HCT116 (cell line): ENCODE data around the gene PRPF40B.

Experiments used
- CEBPB ChIP-seq: IDR thresholded peaks from 2 replicates; pipeline ENCODE4 v1.6.1; 2012; ENCODE audit warnings: low read depth
- ELF1 ChIP-seq: IDR thresholded peaks from 2 replicates; pipeline ENCODE4 v1.6.1; 2012; ENCODE audit warnings: low read depth, borderline replicate concordance
- EZH2 ChIP-seq: fragments of 200-600 bp; sonication (generic); IDR thresholded peaks from 2 replicates; pipeline ENCODE4 v1.6.1; 2017; ENCODE audit warnings: antibody characterized with exemption, mixed run types
- EZH2phosphoT487 ChIP-seq: fragments of 200-600 bp; IDR thresholded peaks from 2 replicates; pipeline ENCODE4 v1.6.1; 2018; ENCODE audit warnings: antibody characterized with exemption, borderline replicate concordance
- POLR2A ChIP-seq: IDR thresholded peaks from 2 replicates; pipeline ENCODE4 v1.7.0; 2011; ENCODE audit warnings: borderline replicate concordance; ENCODE audit not compliant: insufficient read depth, insufficient read length; ENCODE audit errors: extremely low read depth
- POLR2AphosphoS5 ChIP-seq: IDR thresholded peaks from 2 replicates; pipeline ENCODE4 v1.6.1; 2011; ENCODE audit warnings: mild to moderate bottlenecking, low read depth, low read length, moderate library complexity
- REST ChIP-seq: IDR thresholded peaks from 2 replicates; pipeline ENCODE4 v1.6.1; 2012; ENCODE audit warnings: low read depth
- SRF ChIP-seq: IDR thresholded peaks from 2 replicates; pipeline ENCODE4 v1.6.1; 2012; ENCODE audit warnings: low read depth
- TCF7L2 ChIP-seq: IDR thresholded peaks from 2 replicates; pipeline ENCODE4 v1.7.0; 2011; ENCODE audit warnings: borderline replicate concordance, inconsistent platforms; ENCODE audit not compliant: insufficient read depth, insufficient read length; ENCODE audit errors: extremely low read depth
- YY1 ChIP-seq: IDR thresholded peaks from 2 replicates; pipeline ENCODE4 v1.6.1; 2011; ENCODE audit warnings: low read length, low read depth, moderate library complexity, mild to moderate bottlenecking; ENCODE audit not compliant: insufficient replicate concordance; ENCODE audit errors: extremely low read depth
- ZFX ChIP-seq: fragments of 450-650 bp; IDR thresholded peaks from 2 replicates; pipeline ENCODE4 v1.6.1; 2017
- TF ChIP-seq, protein P1 (sequence below), 3 experiments: fragments of 200-600 bp in 1 of 3; sonication (generic) in 1 of 3; IDR thresholded peaks in 2 of 3; conservative IDR thresholded peaks in 1 of 3; 2 replicates each; pipeline ENCODE4 v1.5.1; 2012 to 2017; ENCODE audit warnings: low read depth in 2 of 3, low read length in 2 of 3, antibody characterized with exemption in 1 of 3, borderline replicate concordance in 1 of 3, control low read depth in 1 of 3, mild to moderate bottlenecking in 1 of 3, mixed read lengths in 1 of 3, mixed run types in 1 of 3, moderate library complexity in 1 of 3; ENCODE audit not compliant: insufficient read depth in 1 of 3
- TF ChIP-seq, protein P2 (sequence below): IDR thresholded peaks from 2 replicates; pipeline ENCODE4 v1.6.1; 2012
- TF ChIP-seq, protein P3 (sequence below): IDR thresholded peaks from 2 replicates; pipeline ENCODE4 v1.6.1; 2012

DNA sequence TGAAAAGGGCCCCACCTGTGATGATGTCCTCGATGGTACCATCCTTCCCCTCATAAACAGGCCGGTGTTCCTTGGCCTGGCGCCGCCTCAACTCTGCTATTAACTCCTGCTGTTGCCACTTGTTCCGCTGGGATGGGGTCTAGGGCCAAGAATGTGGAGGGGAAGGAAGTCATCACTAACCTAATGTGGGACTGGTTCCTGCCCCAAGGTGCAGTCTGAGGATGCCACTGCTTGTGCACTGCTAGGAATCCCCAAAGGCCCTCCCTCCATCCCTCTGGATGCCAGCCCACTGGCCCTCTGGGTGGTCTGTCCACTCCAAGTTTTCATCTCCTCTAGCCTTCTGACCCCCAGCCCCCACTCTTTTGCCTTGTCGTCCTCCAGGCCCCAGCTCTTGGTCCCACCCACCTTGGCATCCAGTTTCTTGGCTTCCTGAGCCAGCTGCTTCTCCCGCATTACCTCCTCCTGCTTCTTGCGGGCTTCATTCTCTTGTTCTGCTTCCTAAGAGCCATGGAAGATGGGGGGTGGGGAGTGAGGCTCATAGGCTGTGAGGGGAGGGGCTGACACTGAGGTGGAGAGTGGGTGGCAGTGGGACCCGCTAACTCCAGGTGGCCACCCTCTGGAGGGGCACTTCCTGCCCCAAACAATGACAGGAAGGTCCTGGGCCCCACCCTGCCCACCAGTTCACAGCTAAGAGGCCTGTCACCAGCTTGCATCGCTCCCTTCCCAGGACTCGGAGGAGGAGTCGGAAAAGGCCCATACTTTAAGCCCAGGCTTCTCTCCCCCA lies 23.7 kb downstream of the PRPF40B start:
- TF ChIP-seq, protein P1, sequence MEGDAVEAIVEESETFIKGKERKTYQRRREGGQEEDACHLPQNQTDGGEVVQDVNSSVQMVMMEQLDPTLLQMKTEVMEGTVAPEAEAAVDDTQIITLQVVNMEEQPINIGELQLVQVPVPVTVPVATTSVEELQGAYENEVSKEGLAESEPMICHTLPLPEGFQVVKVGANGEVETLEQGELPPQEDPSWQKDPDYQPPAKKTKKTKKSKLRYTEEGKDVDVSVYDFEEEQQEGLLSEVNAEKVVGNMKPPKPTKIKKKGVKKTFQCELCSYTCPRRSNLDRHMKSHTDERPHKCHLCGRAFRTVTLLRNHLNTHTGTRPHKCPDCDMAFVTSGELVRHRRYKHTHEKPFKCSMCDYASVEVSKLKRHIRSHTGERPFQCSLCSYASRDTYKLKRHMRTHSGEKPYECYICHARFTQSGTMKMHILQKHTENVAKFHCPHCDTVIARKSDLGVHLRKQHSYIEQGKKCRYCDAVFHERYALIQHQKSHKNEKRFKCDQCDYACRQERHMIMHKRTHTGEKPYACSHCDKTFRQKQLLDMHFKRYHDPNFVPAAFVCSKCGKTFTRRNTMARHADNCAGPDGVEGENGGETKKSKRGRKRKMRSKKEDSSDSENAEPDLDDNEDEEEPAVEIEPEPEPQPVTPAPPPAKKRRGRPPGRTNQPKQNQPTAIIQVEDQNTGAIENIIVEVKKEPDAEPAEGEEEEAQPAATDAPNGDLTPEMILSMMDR (IDR thresholded peaks at IDR 0.05 in 2 of 3, conservative IDR thresholded peaks at IDR 0.05 in 1 of 3; ENCODE audit: borderline replicate concordance in 1 of 3, insufficient read depth in 1 of 3, low read depth in 2 of 3, low read length in 2 of 3) = no peak
- TF ChIP-seq POLR2A = no peak
- TF ChIP-seq ZFX = no peak
- TF ChIP-seq, protein P2, sequence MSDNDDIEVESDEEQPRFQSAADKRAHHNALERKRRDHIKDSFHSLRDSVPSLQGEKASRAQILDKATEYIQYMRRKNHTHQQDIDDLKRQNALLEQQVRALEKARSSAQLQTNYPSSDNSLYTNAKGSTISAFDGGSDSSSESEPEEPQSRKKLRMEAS = no peak
- TF ChIP-seq REST = no peak
- no peak for TF ChIP-seq EZH2
- TF ChIP-seq YY1 = no peak
- no peak for TF ChIP-seq POLR2AphosphoS5
- no peak for TF ChIP-seq CEBPB
- no peak for TF ChIP-seq SRF
- TF ChIP-seq ELF1 = no peak
- TF ChIP-seq EZH2phosphoT487 = no peak
- TF ChIP-seq, protein P3, sequence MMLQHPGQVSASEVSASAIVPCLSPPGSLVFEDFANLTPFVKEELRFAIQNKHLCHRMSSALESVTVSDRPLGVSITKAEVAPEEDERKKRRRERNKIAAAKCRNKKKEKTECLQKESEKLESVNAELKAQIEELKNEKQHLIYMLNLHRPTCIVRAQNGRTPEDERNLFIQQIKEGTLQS = no peak
- TF ChIP-seq TCF7L2 = no peak
